Measurements from ENCODE around the gene SLC12A9.

DNA sequence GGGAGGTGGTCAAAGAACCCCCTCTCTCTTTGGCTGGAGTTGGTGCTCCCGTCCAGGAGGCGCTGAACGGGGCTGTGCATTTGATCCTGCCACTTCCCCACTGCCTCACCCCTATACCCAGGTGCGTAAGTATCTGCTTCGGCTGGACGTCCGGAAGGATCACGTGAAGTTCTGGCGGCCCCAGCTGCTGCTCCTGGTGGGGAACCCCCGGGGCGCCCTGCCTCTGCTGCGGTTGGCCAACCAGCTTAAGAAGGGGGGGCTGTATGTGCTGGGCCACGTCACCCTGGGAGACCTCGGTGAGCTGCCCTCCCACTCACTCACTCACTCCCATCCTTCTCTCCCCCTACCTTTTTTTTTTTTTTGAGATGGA lies 9.1 kb downstream of the SLC12A9 start:
- TF ChIP-seq, protein P1, sequence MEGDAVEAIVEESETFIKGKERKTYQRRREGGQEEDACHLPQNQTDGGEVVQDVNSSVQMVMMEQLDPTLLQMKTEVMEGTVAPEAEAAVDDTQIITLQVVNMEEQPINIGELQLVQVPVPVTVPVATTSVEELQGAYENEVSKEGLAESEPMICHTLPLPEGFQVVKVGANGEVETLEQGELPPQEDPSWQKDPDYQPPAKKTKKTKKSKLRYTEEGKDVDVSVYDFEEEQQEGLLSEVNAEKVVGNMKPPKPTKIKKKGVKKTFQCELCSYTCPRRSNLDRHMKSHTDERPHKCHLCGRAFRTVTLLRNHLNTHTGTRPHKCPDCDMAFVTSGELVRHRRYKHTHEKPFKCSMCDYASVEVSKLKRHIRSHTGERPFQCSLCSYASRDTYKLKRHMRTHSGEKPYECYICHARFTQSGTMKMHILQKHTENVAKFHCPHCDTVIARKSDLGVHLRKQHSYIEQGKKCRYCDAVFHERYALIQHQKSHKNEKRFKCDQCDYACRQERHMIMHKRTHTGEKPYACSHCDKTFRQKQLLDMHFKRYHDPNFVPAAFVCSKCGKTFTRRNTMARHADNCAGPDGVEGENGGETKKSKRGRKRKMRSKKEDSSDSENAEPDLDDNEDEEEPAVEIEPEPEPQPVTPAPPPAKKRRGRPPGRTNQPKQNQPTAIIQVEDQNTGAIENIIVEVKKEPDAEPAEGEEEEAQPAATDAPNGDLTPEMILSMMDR (IDR thresholded peaks at IDR 0.05; ENCODE audit: insufficient read depth, low read length) = no peak
- TF ChIP-seq POLR2AphosphoS5 (IDR thresholded peaks at IDR 0.05; ENCODE audit: low read depth) (no peak), GABPA (IDR thresholded peaks at IDR 0.05; ENCODE audit: low read depth) (no peak)
- TF ChIP-seq, protein P2, sequence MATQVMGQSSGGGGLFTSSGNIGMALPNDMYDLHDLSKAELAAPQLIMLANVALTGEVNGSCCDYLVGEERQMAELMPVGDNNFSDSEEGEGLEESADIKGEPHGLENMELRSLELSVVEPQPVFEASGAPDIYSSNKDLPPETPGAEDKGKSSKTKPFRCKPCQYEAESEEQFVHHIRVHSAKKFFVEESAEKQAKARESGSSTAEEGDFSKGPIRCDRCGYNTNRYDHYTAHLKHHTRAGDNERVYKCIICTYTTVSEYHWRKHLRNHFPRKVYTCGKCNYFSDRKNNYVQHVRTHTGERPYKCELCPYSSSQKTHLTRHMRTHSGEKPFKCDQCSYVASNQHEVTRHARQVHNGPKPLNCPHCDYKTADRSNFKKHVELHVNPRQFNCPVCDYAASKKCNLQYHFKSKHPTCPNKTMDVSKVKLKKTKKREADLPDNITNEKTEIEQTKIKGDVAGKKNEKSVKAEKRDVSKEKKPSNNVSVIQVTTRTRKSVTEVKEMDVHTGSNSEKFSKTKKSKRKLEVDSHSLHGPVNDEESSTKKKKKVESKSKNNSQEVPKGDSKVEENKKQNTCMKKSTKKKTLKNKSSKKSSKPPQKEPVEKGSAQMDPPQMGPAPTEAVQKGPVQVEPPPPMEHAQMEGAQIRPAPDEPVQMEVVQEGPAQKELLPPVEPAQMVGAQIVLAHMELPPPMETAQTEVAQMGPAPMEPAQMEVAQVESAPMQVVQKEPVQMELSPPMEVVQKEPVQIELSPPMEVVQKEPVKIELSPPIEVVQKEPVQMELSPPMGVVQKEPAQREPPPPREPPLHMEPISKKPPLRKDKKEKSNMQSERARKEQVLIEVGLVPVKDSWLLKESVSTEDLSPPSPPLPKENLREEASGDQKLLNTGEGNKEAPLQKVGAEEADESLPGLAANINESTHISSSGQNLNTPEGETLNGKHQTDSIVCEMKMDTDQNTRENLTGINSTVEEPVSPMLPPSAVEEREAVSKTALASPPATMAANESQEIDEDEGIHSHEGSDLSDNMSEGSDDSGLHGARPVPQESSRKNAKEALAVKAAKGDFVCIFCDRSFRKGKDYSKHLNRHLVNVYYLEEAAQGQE (IDR thresholded peaks at IDR 0.05; ENCODE audit: insufficient replicate concordance, low read depth) = no peak

Measured in HL-60 (cell line).